A549 (cell line): ENCODE data around the gene PKDCC.

ENCODE experiments used
- KDM5A ChIP-seq: fragments of 200-600 bp; sonication (generic); IDR thresholded peaks from 2 replicates; pipeline ENCODE4 v1.6.1; 2016; ENCODE audit warnings: antibody characterized with exemption, mild to moderate bottlenecking
- RNF2 ChIP-seq: fragments of 200-600 bp; sonication (generic); IDR thresholded peaks from 2 replicates; pipeline ENCODE4 v1.6.1; 2016; ENCODE audit warnings: low read depth, mild to moderate bottlenecking, antibody characterized with exemption, moderate library complexity, borderline replicate concordance

DNA sequence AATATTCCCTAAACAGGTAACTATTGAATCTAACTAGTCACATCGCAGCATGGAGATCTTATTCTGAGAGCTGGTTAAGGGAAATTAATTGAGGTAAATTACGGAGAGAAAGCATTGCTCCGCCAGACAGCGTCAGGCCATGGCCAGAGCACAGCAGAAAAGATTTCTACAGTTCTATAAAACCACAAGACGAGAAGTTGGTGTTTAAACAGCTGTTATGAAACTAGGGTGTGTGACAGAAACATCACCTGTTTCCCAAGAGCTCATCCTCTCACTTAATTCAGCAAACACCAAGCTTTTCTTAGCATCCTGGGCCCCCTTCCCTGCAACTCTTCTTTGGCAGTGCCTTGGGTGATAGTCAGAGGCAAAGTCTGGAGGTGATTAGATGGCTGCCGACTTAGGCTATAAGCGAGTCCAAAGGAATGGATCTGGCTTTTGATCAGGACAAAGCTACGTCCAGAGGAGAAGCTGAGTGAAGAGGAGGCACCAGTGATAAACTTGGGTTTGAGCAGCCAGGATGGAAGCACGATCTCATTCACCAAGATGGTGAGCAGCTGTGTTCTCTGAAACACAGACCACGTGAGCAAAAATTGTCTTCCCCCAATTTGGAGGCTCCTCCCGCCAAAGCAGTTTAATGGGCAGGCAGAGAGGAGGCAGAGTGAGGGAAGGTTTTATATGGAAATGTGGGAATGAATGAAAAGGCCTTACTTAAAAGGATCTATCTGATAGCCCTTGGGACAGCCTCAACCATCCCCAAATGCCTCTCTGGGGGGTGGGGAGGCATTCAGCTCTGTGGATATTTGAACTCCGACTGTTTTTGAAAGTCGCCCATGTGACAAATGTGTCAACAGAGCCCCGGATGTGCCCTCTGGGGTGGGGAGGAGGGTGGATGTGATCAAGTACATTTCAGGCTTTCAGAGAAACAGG lies 57.8 kb downstream of the PKDCC start:
- TF ChIP-seq KDM5A, result no peak
- TF ChIP-seq RNF2, result no peak
